Heart right ventricle (tissue), 16 donors: ENCODE results near the gene POLL. TPM values are rescaled to one million over a fixed set of nuclear protein-coding genes. Genes with fewer than 3 reads are reported as not detected.

Experiments
- ATAC-seq, 8 donors: fragments of 200-7000 bp; cut with Tn5 transposase; one replicate each; pipeline ENCODE4 v1.9.1; 2020; ENCODE audit warnings: mild to moderate bottlenecking in 8 of 8, moderate library complexity in 8 of 8, moderate number of reproducible peaks in 1 of 8
- DNase-seq, 2 donors: peaks; one replicate each; pipeline ENCODE4 v3.0.0-alpha.2; 2020
- H3K27ac ChIP-seq, 10 donors: fragments of 200-600 bp; sonication (generic) in 2 of 10; one replicate each; pipeline versions ENCODE4 v1.5.0 to v1.8.0; 2020 to 2022; ENCODE audit warnings: mild to moderate bottlenecking in 3 of 10
- H3K27me3 ChIP-seq, 7 donors: fragments of 200-600 bp; one replicate each; pipeline ENCODE4 v1.8.0; 2021 to 2022; ENCODE audit warnings: mild to moderate bottlenecking in 2 of 7
- H3K36me3 ChIP-seq, 9 donors: fragments of 200-600 bp; sonication (generic) in 1 of 9; one replicate each; pipeline versions ENCODE4 v1.5.0 to v1.8.0; 2020 to 2022; ENCODE audit warnings: mild to moderate bottlenecking in 2 of 9
- H3K4me1 ChIP-seq, 9 donors: fragments of 200-600 bp; sonication (generic) in 1 of 9; one replicate each; pipeline versions ENCODE4 v1.5.0 to v1.8.0; 2020 to 2022; ENCODE audit warnings: mild to moderate bottlenecking in 4 of 9
- H3K4me3 ChIP-seq, 10 donors: fragments of 200-600 bp; sonication (generic) in 2 of 10; one replicate each; pipeline versions ENCODE4 v1.5.0 to v1.8.0; 2020 to 2022; ENCODE audit warnings: mild to moderate bottlenecking in 7 of 10, moderate library complexity in 2 of 10
- H3K9me3 ChIP-seq, 11 donors: fragments of 200-600 bp in 10 of 11; sonication (generic) in 2 of 11; one replicate each; pipeline versions ENCODE4 v1.5.0 to v1.8.0; 2013 to 2022; ENCODE audit warnings: mild to moderate bottlenecking in 2 of 11, control low read depth in 1 of 11, moderate library complexity in 1 of 11
- WGBS, 2 donors: extraction: QIAGEN DNeasy Blood & Tissue Kit; methylation state at CpG; one replicate each; pipeline ENCODE4 v1.1.7; 2013; ENCODE audit warnings: inconsistent platforms in 1 of 2; 5-methylcytosine and 5-hydroxymethylcytosine counted together
- intact Hi-C, 10 donors: fragments of 100-400 bp; cut with DNase I; formaldehyde crosslinking; loops; one replicate each; pipeline versions ENCODE4 v1.11.1 to v1.14.2; 2022
- polyA plus RNA-seq, 2 donors: library from polyadenylated mRNA; stranded (reverse); fragments of 200-250 nt; gene quantifications; one replicate each; pipeline ENCODE4 v1.2.3, GENCODE V29; 2013
- total RNA-seq, 10 donors: library from RNA; stranded (reverse); fragmentation: NEBNext Ultra II Directional in 3 of 10; extraction: Animal tissue kit (Norgen Biotek cat#: 25700) in 3 of 10; gene quantifications; one replicate each; pipeline versions ENCODE4 v1.2.1 to v1.2.4, GENCODE V29; 2021 to 2023
- TF ChIP-seq, protein P1 (sequence below), 9 donors: fragments of 200-600 bp; sonication (generic) in 2 of 9; IDR thresholded peaks; one replicate each; pipeline versions ENCODE4 v1.5.0 to v1.8.0; 2021 to 2022; ENCODE audit warnings: antibody characterized with exemption in 9 of 9, mild to moderate bottlenecking in 5 of 9, moderate library complexity in 1 of 9
- donor health status: Arrhythmogenic right ventricular cardiomyopathy.
- donor health status: ischemic (EF 13 %, LVEDD 7.1; RV severe dilation, severe dysfunction).
- donor health status: healthy with polysubstance abuse.
- donor health status: DM: no; HTN: yes; CAD: no.
- donor health status: DM: no; HTN: no; CAD: no.
- donor health status: ischemic (EF 25% LVEDD 6.9; RV normal size, moderate dysfunction).
- donor health status: ischemic (EF 25% LVEDD 5.7; RV mildly dilated, moderate dysfunction).
- donor health status: healthy.
- donor health status: DM: yes; HTN: yes; CAD: no.
- donor health status: Ischemic cardiomyopathy.
- donor health status: ischemic (EF 35%, LVEDD 5.7; RV mildly dilated, moderate dysfunction).
- donor health status: nonischemic (EF 11% LVEDD 7.7; RV severe dilation, severe dysfunction).
- donor health status: DM: yes; HTN: yes; CAD: no.
- donor health status: PGD.
- donor health status: ischemic (EF 29% LVEDD 5.4; RV normal size, mild dysfunction).
- donor health status: nonischemic (EF 23%, LVEDD 6.1; RV moderate dilation, normal function).

POLL gene
- total and polyA plus RNA-seq, 12 donors = 13.1 to 27.9 (median 17.1) TPM

- 39 to 54% methylated on average over 2 of the region's 2 CpGs for WGBS, 2 donors
- H3K36me3 ChIP-seq = peaks cover 0 to 83% (median 43%) of the 10 kb centered on the region in 9 donors
- DNase-seq = no peak
- H3K27ac ChIP-seq = no peak overlapping the region
- TF ChIP-seq, protein P1, sequence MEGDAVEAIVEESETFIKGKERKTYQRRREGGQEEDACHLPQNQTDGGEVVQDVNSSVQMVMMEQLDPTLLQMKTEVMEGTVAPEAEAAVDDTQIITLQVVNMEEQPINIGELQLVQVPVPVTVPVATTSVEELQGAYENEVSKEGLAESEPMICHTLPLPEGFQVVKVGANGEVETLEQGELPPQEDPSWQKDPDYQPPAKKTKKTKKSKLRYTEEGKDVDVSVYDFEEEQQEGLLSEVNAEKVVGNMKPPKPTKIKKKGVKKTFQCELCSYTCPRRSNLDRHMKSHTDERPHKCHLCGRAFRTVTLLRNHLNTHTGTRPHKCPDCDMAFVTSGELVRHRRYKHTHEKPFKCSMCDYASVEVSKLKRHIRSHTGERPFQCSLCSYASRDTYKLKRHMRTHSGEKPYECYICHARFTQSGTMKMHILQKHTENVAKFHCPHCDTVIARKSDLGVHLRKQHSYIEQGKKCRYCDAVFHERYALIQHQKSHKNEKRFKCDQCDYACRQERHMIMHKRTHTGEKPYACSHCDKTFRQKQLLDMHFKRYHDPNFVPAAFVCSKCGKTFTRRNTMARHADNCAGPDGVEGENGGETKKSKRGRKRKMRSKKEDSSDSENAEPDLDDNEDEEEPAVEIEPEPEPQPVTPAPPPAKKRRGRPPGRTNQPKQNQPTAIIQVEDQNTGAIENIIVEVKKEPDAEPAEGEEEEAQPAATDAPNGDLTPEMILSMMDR (IDR thresholded peaks at IDR 0.05) = no peak
- H3K9me3 ChIP-seq = no peaks in the 10 kb centered on the region
- no peak for ATAC-seq
- H3K4me3 ChIP-seq = no peak overlapping the region
- no peaks in the 10 kb centered on the region for H3K27me3 ChIP-seq
- peaks cover 0 to 11% (median 3%) of the 10 kb centered on the region in 9 donors for H3K4me1 ChIP-seq
- intact Hi-C loops = loop anchor here in 4 of 10 donors (10.0 kb wide), 3 partner anchors 168 to 468 kb away; partner anchors contain the start of gene FGF8 (in 1 of the 4)
Observed at GRCh38 chr10:101607124-101607523, 19.1 kb upstream of the POLL start.

GRCh38 chr10:101602761-101603398, 14.8 kb upstream of the POLL start:
- no peak overlapping the region for H3K4me3 ChIP-seq
- TF ChIP-seq, protein P1 (IDR thresholded peaks at IDR 0.05) = peak; percentile 69 to 89 (median 85)
- ATAC-seq (peak; percentile 73 to 90 (median 84)), DNase-seq (peak; percentile 19 to 75)
- H3K27ac ChIP-seq = no peak overlapping the region
- WGBS, 2 donors = 47 to 49% methylated on average over 6 of the region's 6 CpGs
- no peaks in the 10 kb centered on the region for H3K9me3 ChIP-seq
- peaks cover 0 to 54% (median 4%) of the 10 kb centered on the region in 9 donors for H3K36me3 ChIP-seq
- intact Hi-C loops = loop anchor here (2.0 to 10.0 kb wide), 8 partner anchors 172 to 472 kb away; partner anchors contain the start of genes NPM3 (in 4 of the 10) and FGF8 (in 2 of the 10)
- no peaks in the 10 kb centered on the region for H3K27me3 ChIP-seq
- H3K4me1 ChIP-seq = peaks cover 0 to 16% (median 5%) of the 10 kb centered on the region in 9 donors

- Histone ChIP-seq H3K27ac (no peak overlapping the region), H3K4me3 (no peak overlapping the region), H3K27me3 (no peaks in the 10 kb centered on the region), H3K9me3 (no peaks in the 10 kb centered on the region), H3K36me3 (peaks cover 0 to 41% (median 0%) of the 10 kb centered on the region in 9 donors), H3K4me1 (peaks cover 0 to 16% (median 5%) of the 10 kb centered on the region in 9 donors)
- DNase-seq (peak; percentile 47 to 52), ATAC-seq (peak; percentile 51 to 85 (median 77))
- intact Hi-C loops = loop anchor here in 9 of 10 donors (5.0 to 10.0 kb wide), 6 partner anchors 173 to 473 kb away; partner anchors contain the start of genes NPM3 (in 3 of the 9) and FGF8 (in 2 of the 9)
- 52 to 58% methylated on average over 1 of the region's 1 CpG for WGBS, 2 donors
- TF ChIP-seq, protein P1 (IDR thresholded peaks at IDR 0.05) = no peak
Observed at GRCh38 chr10:101601541-101601940, 13.5 kb upstream of the POLL start.

DNA sequence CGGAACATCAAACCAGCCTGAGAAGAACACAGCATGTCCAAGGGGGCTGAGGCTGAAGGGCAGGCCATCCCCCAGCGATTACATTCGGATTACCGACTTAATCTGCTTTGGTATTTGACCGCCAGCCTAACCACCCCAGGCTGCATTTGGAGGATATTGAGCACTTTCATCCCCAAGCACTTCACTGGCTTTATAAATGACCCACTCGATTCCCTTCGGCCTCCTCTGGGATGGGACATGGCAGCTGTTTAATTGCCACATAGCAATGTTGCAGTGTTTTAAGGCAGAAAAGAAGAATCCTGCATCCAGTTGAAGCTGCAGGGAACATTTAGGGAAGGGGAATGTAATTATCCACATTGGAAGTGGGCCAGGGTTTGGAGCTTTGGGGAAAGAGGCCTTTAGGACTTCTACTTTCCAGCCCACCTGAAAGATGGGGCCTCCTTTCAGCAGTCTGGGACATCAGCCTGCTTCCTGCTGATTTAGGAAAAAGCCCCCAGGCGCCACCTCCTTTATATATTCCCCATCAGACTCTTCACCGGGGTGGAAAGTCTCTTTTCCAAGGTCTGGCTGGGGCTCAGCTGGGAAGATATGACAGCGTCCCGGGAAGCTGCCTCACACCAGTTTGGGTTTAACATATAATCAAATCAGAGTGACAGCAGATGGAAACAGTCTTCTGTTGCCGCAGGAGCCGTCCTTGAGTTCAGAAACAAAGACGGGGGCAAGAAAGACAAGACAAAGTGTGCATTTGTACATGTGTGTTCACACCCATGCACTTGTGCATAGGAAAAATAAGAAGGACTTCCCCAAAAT, 9.2 kb upstream of the POLL start:
- peaks cover 0 to 29% (median 18%) of the 10 kb centered on the region in 9 donors for H3K4me1 ChIP-seq
- peaks cover 0 to 14% (median 0%) of the 10 kb centered on the region in 9 donors for H3K36me3 ChIP-seq
- no peak overlapping the region for H3K27ac ChIP-seq
- no peaks in the 10 kb centered on the region for H3K27me3 ChIP-seq
- no peak overlapping the region for H3K4me3 ChIP-seq
- intact Hi-C loops = no loop called here
- H3K9me3 ChIP-seq = no peaks in the 10 kb centered on the region
- DNase-seq = no peak
- 80 to 82% methylated on average over 14 of the region's 14 CpGs for WGBS, 2 donors
- no peak for ATAC-seq
- TF ChIP-seq, protein P1 (IDR thresholded peaks at IDR 0.05) = no peak
